Bronchial epithelial cell (primary cell): Measurements from ENCODE around the gene NOB1. TPM values are rescaled to one million over a fixed set of nuclear protein-coding genes. Genes with fewer than 3 reads are reported as not detected.
"Not testable (repeated sequence)": the region's sequence is repeated elsewhere in the genome, so short reads cannot be mapped to it uniquely, and the experiment has no call there.

Experiments
- DNase-seq: peaks from one replicate; pipeline ENCODE4 v3.0.0-alpha.2; 2010; ENCODE audit warnings: low read depth
- FAIRE-seq: peaks from 2 replicates; lab custom pipeline; 2011; peaks lifted over from hg19 to GRCh38; lab: Jason Lieb, UNC
- H3K27me3 ChIP-seq: 2 replicates; pipeline ENCODE4 v1.5.1; 2011; ENCODE audit warnings: low read length; ENCODE audit not compliant: control insufficient read depth, insufficient read depth
- H3K36me3 ChIP-seq: 2 replicates; pipeline ENCODE4 v1.5.1; 2011; ENCODE audit warnings: low read length; ENCODE audit not compliant: control insufficient read depth, insufficient read depth
- H3K4me3 ChIP-seq: 2 replicates; pipeline ENCODE4 v1.5.1; 2011; ENCODE audit warnings: mild to moderate bottlenecking, low read depth, low read length, control low read depth
- total RNA-seq: library from RNA; depleted of rRNA; stranded (reverse); fragments of >200 nt; gene quantifications from 2 replicates; pipeline ENCODE4 v1.2.1, GENCODE V29; 2014
- TF ChIP-seq, protein P1 (sequence below): IDR thresholded peaks from 2 replicates; pipeline ENCODE4 v1.5.1; 2011; ENCODE audit warnings: mild to moderate bottlenecking, moderate library complexity, low read length, control low read depth, inconsistent platforms; ENCODE audit not compliant: insufficient read depth, severe bottlenecking

Gene NOB1
- total RNA-seq, 1 donor from 2014 or later, result 24.7 TPM

DNA sequence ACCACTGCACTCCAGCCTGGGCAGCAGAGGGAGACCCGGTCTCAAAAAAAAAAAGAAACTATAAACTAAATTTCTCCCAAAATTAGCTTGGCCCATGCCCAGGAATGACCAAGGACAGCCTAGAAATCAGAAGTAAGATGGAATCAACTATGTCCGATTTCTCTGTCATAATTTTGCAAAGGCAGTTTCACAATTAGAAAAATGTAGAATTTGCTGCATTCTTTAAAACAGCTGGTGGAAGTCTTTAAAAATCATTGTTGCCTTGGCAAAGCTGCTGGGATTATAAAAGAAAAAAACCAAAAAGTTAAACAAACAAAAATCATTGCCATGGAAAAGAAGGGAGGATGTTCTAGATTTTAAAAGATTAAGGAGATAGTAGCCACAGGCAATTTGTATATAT lies 39.8 kb upstream of the NOB1 start:
- DNase-seq (no peak), FAIRE-seq (no peak)
- H3K36me3 ChIP-seq, result peaks cover 7% of the 10 kb centered on the region
- TF ChIP-seq, protein P1, sequence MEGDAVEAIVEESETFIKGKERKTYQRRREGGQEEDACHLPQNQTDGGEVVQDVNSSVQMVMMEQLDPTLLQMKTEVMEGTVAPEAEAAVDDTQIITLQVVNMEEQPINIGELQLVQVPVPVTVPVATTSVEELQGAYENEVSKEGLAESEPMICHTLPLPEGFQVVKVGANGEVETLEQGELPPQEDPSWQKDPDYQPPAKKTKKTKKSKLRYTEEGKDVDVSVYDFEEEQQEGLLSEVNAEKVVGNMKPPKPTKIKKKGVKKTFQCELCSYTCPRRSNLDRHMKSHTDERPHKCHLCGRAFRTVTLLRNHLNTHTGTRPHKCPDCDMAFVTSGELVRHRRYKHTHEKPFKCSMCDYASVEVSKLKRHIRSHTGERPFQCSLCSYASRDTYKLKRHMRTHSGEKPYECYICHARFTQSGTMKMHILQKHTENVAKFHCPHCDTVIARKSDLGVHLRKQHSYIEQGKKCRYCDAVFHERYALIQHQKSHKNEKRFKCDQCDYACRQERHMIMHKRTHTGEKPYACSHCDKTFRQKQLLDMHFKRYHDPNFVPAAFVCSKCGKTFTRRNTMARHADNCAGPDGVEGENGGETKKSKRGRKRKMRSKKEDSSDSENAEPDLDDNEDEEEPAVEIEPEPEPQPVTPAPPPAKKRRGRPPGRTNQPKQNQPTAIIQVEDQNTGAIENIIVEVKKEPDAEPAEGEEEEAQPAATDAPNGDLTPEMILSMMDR, result no peak
- no peaks in the 10 kb centered on the region for H3K27me3 ChIP-seq
- H3K4me3 ChIP-seq, result no peak overlapping the region

DNA sequence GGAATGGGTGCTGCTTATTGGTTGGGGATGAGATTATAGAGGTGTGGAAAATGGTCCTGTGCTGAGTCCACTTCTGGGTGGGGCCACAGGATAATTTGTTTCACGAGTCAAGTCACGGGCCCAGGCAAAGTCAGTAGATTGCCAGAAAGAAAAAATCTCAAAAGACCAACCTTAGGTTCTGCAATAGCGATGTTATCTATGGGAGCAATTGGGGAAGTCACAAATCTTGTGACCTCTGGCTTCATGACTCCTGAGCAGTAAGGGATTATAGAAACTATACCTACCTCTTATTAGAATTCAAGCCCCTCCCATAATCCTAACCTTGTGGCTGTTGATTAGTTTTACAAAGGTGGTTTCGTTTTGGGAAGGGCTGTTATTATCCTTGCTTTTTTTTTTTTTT lies 38.8 kb upstream of the NOB1 start:
- TF ChIP-seq, protein P1, result no peak
- H3K36me3 ChIP-seq, result peaks cover 4% of the 10 kb centered on the region
- DNase-seq (no peak), FAIRE-seq (no peak)
- H3K27me3 ChIP-seq, result no peaks in the 10 kb centered on the region
- H3K4me3 ChIP-seq, result no peak overlapping the region

DNA sequence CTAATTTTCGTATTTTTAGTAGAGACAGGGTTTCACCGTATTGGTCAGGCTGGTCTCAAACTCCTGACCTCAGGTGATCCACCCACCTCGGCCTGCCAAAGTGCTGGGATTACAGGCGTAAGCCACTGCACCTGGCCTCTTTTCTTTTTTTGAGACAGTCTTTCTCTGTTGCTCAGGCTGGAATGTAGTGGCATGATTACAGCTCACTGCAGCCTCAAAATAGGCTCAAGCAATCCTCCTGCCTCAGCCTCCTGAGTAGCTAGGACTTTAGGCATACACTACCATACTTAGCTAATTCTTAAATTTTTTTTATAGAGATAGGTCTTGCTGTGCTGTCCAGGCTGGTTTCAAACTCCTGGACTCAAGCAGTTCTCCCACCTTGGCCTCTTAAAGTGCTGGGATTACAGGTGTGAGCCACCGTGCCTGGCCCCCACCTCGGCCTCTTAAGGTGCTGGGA lies 36.7 kb upstream of the NOB1 start:
- not testable (repeated sequence) for FAIRE-seq, H3K36me3 ChIP-seq, H3K27me3 ChIP-seq, H3K4me3 ChIP-seq, DNase-seq

DNA sequence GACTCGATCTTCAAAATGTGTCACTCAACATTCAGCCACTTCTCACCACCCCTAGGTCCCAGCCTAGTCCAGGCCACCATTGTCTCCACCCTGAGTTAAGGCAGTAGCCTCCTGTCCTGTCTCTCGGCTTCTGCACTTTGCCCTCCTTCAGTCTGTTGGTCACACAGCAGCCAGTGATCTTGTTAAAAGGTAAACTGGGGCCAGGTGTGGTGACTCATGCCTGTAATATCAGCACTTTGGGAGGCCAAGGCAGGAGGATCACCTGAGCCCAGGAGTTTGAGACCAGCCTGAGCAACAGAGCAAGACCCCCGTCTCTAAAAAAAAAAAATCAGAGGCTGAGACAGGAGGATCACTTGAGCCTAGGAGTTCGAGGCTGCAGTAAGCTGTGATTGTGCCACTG lies 33.2 kb upstream of the NOB1 start:
- H3K36me3 ChIP-seq, result peaks cover 5% of the 10 kb centered on the region
- TF ChIP-seq, protein P1, result no peak
- FAIRE-seq (no peak), DNase-seq (no peak)
- H3K4me3 ChIP-seq, result no peak overlapping the region
- no peaks in the 10 kb centered on the region for H3K27me3 ChIP-seq

DNA sequence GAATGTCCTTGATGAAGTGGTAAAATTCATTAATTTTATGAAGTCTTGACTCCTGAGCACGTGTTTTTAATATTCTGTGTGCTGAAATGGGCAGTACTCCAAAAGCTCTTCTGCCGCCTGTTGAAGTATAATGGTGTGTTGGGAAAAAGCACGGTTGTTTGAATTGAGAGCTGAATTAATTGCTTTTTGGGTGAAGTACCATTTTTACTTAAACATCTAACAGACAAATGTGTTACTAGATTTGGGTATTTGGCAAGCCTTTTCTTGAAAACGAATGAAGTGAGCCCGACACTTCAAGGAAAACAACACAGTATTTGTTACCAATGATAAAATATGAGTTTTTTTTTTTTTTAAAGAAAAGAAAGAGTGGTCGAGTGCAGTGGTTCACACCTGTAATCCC lies 29.9 kb upstream of the NOB1 start:
- Histone ChIP-seq H3K27me3 (no peaks in the 10 kb centered on the region), H3K36me3 (peaks cover 5% of the 10 kb centered on the region), H3K4me3 (no peak overlapping the region)
- TF ChIP-seq, protein P1, result no peak
- FAIRE-seq (no peak), DNase-seq (no peak)

DNA sequence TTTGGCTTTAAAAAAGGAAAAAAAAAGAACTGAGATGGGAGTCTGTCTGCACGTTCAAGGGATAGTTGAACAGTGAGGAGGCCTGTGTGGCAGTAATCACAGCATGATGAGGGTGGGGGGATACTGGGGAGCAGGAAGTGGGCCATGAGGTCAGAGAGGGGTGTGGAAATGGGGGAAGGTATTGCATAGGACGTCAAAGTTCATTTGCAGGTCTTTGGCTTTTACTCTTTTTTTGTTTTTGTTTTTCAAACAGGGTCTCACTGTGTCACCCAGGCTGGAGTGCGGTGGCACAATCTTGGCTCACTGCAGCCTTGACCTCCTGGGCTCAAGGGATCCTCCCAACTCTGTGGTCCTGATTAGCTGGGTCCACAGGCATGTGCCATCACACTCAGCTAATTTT lies 26.4 kb upstream of the NOB1 start:
- no peak overlapping the region for H3K4me3 ChIP-seq
- FAIRE-seq, result no peak
- no peaks in the 10 kb centered on the region for H3K27me3 ChIP-seq
- peaks cover 2% of the 10 kb centered on the region for H3K36me3 ChIP-seq
- TF ChIP-seq, protein P1, result no peak
- DNase-seq, result no peak
